ENCODE data around the gene SELENOT. TPM values are rescaled to one million over a fixed set of nuclear protein-coding genes. Genes with fewer than 3 reads are reported as not detected.

Gene SELENOT
- total and polyA plus RNA-seq, 2 donors (not counting 1 experiment from before 2014, with no cell fraction given): 76.7 to 143 TPM

GRCh38 chr3:150627557-150627956 is 24.4 kb downstream of the SELENOT start:
- ATAC-seq (ENCODE audit: low read depth): no peak

More at GRCh38 chr3:150627557-150627956, 24.4 kb downstream of the SELENOT start:
- no peak overlapping the region for H3K9ac ChIP-seq (ENCODE audit: low read length)
- no peak for TF ChIP-seq CTCF (IDR thresholded peaks at IDR 0.05)
- TF ChIP-seq EZH2 (IDR thresholded peaks at IDR 0.05; ENCODE audit: borderline replicate concordance, insufficient read depth, low read depth, low read length, poor library complexity, severe bottlenecking): no peak
- intact Hi-C loops (cut with micrococcal nuclease): no loop called here
- Mint-ChIP-seq H3K27ac (no peak overlapping the region), H3K27me3 (no peaks in the 10 kb centered on the region), H3K9me3 (ENCODE audit: insufficient read depth) (no peaks in the 10 kb centered on the region), H3K4me3 (no peak overlapping the region), H3K4me1 (no peaks in the 10 kb centered on the region)
- no peak for DNase-seq
- peaks cover 8 to 52% of the 10 kb centered on the region in 2 experiments for H3K36me3 ChIP-seq (replicated peaks in 1 of 2; ENCODE audit: control extremely low read depth in 1 of 2, control insufficient read depth in 1 of 2, extremely low read depth in 1 of 2, insufficient read depth in 2 of 2, low read length in 1 of 2)
- H3K4me1 ChIP-seq (ENCODE audit: control insufficient read depth in 2 of 2, insufficient read depth in 2 of 2, low read length in 2 of 2): no peaks in the 10 kb centered on the region
- H4K20me1 ChIP-seq (ENCODE audit: control insufficient read depth, insufficient read depth, low read length, poor library complexity, severe bottlenecking): peaks cover 4% of the 10 kb centered on the region
- no peaks in the 10 kb centered on the region for H3K27me3 ChIP-seq (replicated peaks in 1 of 4; ENCODE audit: control extremely low read depth in 1 of 4, control insufficient read depth in 3 of 4, insufficient read depth in 4 of 4, low read length in 3 of 4)
- H3K79me2 ChIP-seq (ENCODE audit: control insufficient read depth, insufficient read depth, low read length): no peaks in the 10 kb centered on the region
- CTCF ChIA-PET: no interaction called here
- 100% methylated on average over 1 of the region's 2 CpGs for WGBS (ENCODE audit: insufficient coverage)
- no peaks in the 10 kb centered on the region for H3K9me3 ChIP-seq (ENCODE audit: control extremely low read depth in 1 of 3, control insufficient read depth in 2 of 3, insufficient read depth in 1 of 3, low read length in 2 of 3)
- no peak overlapping the region for H2AFZ ChIP-seq (ENCODE audit: insufficient read depth, low read depth, low read length, poor library complexity, severe bottlenecking)
- no peak overlapping the region for H3K4me3 ChIP-seq (ENCODE audit: control extremely low read depth in 1 of 5, extremely low read depth in 1 of 5, insufficient read depth in 1 of 5, low read depth in 2 of 5, low read length in 4 of 5)
- H3K27ac ChIP-seq (ENCODE audit: low read length in 2 of 2): no peak overlapping the region
- POLR2A ChIA-PET: no interaction called here
- H3K4me2 ChIP-seq (replicated peaks; ENCODE audit: low read depth, low read length, poor library complexity, severe bottlenecking): no peak overlapping the region
